Midbrain (tissue), 1 donor: Measurements from ENCODE around the gene WDPCP.
"Not testable (repeated sequence)": the region's sequence is repeated elsewhere in the genome, so short reads cannot be mapped to it uniquely, and the experiment has no call there.

Experiments used
- DNase-seq: peaks from one replicate; lab custom pipeline; 2025; lab: John Stamatoyannopoulos, UW

WDPCP gene

DNA sequence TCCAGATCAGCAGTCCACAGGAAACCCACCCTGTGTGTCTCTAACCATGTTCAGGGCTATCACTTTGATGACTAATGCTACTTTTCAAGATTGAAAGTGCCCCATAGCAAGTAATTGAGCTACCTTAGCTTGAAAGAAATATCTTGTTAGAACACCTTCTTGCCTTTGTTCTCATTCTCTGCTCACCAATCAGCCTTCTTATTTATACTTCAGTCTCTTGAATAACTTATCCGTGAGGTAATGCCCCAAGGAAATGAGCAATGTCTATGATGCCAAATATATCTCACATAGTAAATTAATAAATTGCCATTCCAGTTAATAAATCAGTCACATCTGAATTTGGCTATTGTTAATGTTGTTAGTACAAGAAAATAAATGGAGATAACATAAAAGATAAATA is 141.6 kb downstream of the WDPCP start:
- DNase-seq = no peak

DNA sequence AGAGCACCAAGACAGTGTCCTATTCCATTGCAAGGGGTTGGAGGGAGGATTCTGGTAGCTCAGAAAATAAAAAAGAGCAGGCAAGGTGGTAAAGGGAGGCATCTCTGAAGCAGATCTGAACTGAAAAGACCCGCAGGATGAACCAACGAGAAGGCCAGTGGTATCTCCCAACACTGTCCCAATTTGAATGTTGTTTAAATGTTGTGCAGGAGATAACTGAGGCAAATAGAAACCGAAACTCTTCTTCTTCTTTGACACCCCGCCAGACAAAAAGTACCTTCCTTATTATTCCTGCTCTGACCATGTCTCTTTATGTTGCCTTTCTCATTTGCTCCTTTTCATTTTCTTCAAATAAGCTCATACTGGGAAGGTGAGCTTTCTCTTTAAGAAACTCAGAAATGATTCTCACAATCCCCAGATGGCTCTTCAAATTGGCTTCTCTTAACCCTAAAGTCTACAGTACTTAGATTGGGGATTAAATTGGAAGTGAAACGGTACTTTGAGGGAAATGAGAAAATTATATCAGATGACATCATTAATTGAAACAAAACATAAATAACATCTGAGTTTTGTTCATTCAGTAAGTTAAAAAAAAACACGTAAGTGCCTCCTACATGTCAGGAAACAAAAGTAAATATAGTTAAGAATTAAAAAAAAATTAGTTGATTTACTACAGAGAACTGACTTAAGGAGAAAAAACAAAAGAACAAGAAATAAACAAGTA is 143.6 kb downstream of the WDPCP start:
- DNase-seq = no peak

DNA sequence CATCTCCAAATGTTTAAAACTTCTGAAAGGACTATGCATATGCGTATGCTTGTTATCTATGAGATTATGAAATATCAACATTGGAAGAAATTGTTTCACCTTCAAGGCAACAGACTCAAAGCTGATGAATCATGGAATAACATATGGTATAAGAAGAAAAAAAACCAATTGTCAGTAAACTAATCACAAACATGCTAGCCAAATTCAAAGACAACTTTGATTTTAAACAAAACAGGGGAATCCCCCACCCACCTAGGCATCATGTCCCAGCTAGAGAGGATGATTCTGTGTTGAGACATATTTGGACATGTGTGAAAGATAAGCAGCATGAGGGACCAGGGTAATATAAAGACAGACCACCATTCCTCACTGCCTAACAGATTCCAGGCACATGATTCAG is 147.7 kb downstream of the WDPCP start:
- DNase-seq = no peak

DNA sequence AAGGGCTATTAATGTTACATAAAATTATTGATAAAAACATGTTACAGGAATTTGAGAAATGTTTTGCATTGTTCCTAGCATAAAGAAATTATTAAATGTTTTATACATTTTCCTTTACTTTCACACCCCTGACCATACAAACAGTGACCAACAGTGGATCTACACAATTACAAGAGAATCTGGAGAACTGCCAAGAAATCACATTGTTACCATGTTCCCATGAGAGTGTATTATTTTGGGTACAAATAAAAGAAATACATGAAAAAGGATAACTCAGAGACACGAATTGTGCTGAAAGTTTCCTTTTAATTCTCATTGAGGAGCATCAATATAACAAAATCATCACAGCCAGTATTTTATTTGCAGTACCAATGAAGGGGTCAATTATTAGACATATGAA is 150.1 kb downstream of the WDPCP start:
- DNase-seq = no peak

DNA sequence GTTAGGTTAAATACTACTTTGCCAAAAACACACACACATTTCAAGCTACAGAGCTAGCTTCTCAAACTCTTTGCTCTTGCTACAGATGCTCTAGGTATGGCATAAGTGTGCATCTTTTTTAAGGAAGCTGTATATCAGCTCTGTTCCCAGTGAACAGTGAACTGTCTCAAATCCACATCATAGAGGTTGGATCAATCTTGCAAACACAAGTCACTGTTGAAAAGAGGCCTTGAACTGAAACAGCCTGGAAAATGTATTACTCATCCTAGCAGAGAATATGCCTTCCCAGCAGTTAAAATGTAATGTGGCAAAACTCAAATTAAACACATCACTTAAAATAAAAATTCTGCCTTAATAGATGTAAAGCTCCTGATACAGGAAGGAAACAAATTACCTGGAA is 151.8 kb downstream of the WDPCP start:
- no peak for DNase-seq

DNA sequence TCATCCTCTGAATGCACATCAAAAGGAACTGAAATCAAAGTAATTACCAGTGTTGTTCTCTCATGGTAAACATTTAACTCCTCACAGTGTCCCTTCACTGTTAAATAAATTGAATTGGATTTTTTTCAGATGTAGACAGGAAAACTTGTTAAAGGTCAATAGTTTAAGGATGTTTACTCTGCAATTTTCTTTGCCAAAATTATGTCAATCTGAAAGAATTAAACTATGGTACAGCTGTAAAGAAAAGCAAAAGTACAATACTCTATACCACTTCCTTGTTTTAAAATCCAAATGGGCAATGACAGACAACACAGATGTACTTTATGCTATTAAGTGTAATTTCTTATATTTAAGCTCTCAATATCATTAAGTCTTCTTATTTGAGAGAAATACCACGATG is 153.2 kb downstream of the WDPCP start:
- no peak for DNase-seq

DNA sequence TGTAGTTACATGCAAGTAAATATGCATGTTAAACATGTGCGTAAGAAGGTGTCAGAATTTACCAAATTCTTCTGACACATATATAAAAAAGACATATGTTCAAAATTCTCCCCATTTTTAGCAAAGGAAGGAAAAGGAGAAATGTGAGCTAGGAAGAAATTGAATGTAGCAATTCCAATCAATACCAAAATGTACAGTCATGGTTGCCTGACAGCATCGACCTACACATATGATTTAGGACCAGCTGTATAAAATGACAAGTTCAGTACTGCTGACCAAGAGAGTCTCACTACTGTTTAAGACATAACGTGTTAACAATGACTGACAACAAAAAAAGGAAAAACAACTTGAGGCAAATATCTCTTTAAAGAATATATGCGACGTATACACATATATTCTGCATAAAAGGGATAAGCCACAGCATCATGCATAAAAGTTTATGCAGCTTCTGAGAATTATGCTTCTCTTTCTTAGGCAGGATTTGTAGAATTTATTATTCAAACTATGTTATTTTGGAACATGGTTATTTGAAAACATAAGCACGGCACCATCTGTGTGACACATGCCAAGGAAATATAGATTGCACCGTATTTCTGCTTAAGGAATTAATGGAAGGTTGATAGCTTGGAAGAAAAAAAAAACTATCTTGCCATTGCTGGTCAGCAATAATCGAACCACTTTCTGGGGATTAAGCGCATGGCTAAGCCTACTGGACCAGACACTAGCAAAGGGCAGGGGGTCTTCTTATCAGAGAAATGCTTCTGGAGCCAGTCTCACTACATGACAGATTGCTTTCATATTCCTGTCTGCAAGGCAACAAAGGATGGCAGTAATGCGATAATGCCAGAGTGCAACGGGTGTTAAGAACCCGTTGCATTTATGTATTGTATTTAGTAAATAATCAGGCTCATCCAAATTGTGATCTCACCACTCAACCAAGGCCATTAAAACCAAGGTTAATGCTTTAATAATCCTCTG is 154.0 kb downstream of the WDPCP start:
- DNase-seq = no peak

DNA sequence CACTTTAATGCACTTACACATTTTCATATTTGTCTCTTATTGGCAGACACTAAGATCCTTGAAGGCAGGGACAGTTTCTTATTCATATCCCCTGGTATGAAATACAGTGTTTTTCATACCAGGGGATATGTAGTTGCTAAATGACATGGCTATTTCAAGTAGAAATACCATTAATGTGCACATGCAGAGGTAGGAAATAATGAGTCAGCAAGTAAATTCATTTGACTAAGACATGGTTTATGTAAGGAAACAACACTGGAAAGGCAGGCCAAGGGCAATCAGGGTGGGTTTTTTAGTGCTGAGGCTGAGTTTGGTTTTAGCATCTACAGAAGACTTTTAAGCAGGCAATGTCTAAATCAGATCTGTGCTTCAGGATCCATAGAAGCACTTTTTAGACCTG is 155.9 kb downstream of the WDPCP start:
- DNase-seq = no peak

DNA sequence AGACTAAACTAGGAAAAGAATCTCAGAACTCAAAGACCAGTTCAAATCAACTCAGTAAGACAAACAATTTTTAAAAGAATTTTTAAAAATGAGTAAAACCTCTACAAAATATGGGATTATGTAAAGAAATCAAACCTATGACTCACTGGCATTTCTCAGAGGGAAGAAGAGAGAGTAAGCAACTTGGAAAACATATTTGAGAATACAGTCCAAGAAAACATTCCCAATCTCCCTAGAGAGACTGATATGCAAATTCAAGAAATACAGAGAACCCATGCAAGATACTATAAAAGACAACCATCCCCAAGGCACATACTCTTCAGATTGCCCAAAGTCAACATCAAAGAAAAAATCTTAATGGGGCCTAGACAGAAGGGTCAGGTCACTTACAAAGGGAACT is 162.7 kb downstream of the WDPCP start:
- no peak for DNase-seq

DNA sequence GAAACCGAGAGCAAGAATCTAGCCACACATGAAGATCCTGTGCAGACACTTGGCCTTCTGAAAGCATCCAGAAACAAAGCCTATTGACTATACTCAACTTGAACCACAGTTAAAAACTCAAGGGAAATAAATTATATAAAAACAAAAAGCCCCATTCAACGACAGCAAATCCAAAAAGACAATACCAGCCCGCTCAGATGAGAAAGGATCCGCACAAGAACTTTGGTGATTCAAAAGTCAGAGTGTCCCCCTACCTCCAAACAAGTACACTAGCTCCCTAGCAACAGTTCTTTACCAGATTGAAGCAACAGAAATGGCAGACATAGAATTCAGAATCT is 163.2 kb downstream of the WDPCP start:
- DNase-seq = no peak

DNA sequence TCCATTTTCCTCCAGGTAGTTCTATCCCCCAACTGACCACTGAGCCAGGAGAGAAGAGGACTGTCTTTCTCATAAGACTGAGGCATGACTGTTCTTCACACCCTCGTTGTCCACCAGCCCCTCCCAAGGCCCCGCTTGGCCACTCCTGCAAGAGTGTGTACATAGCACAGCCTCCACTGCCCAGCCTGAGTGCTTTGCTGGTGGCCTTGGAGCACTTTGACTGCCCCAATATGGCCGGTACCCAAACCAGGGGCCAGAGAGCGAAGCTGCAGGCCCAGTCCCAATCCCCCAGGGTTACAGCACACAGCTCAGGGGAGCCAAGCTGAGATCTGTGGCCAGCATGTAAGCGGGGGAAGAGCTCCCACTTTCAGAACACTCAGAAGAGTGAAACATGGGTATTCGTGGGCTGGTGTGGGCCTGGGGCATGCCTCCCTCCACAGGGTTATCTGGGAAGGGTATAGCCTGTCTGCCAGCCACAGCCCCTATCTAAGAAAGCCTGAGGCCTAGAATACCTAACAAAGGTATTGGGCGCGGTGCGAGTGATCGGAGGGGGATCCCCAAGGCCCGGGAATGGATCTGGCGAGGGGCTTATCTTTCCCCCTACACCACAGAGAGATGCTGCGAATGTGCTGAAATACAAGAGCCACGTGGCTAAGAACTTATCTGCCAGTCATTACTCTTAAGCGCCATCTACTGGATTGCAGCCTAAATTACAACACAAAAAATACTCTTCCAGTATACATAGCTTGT is 163.8 kb downstream of the WDPCP start:
- DNase-seq = no peak

DNA sequence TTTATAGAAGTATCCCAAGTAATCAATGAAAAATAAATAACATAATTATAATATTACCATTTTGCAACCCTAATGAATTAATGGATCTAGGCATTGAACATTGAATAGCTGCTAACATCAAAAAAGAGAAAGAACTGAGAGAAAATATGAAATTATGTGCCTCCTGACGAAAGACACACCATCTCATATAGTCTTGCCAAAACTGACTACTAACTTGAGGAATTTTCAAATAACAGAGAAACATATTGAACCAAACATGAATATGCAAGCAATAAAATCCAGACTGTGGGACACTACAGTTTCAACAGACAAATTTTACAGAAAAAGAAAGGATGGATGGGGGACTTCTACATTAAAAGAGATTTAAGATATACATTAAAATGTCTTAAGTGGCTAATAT is 165.7 kb downstream of the WDPCP start:
- no peak for DNase-seq

DNA sequence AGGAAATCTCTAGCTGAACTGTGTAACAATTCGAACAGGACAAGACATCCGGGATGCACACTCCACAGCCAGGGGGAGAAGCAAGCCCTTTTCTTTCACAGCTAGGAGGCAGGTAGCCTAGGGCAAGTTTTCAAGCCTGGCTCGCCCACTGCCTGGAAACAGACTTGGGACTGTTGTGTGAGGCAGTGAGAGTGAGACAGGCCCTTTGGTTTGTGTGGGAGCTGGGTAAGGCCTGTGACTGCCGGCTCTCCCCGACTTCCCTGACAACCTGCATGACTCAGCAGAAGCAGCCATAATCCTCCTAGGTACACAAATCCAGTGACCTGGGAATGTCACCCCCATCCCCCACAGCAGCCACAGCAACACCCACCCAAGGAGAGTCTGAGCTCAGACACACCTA is 179.7 kb downstream of the WDPCP start:
- DNase-seq = no peak

DNA sequence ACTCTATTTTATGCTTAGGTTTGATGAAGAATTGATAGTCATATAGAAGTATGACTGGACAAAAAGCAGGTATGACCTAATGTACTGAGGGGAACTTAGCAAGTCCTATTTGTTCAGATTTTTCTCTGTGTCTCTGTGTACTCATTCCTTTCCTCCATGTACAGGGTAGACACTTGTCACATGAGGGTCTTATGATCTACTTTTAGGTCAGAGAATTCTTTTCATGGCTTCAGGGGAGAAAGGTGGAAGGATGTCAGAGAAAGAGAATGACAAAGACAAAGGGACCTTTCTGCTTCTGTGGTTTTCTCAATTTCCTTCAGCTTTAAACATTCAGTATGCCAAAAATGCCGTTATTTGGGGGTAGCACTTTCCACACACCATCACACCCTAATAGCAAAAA is 181.6 kb downstream of the WDPCP start:
- DNase-seq = no peak

DNA sequence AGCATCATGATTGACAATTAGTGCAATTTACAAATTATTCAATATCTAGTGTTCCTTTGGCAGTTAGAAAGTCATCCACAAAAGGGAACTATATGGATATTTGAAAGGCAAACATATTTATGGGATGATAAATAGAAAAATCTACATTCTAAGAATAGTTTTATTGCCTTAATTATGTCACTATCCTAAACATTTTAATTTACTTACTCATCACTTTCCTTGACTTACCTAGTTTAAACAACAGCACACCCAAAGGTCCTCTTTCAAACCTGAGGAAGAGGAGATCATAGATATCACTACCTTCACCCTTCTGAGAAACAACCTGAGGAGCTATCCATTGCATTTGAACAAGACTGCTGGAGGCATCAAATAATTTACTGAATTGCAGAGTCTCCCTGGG is 184.5 kb downstream of the WDPCP start:
- no peak for DNase-seq

DNA sequence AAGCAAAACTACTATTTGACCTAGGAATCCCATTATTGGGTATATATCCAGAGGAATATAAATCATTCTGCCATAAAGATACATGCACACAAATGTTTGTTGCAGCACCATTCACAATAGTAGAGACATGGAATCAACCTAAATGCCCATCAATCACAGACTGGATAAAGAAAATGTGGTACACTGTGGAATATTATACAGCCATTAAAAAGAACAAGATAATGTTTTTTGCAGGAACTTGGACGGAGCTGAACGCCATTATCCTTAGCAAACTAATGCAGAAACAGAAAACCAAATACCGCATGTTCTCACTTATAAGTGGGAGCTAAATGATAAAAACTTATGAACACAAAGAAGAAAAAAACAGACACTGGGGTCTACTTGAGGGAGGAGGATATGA is 185.4 kb downstream of the WDPCP start:
- not testable (repeated sequence) for DNase-seq

DNA sequence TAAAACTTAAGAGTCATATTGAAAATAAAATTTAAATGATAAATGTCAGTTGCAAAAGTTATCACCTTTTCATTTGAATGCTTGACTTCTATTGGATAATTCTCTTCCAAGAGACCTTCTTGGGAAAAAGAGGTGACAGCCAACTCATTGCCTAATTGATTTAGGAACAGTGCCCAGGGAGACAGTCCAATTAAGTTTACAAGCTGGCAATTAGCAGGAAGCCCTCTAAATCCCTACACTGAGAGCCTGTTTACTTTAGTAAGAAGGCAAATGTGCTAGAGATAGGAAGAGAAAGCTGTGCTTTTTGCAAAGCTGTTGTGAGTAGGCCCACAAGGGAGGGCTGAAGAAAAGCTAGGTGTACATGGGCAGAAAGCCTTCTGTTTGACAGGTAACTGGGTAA is 189.1 kb downstream of the WDPCP start:
- DNase-seq = no peak

DNA sequence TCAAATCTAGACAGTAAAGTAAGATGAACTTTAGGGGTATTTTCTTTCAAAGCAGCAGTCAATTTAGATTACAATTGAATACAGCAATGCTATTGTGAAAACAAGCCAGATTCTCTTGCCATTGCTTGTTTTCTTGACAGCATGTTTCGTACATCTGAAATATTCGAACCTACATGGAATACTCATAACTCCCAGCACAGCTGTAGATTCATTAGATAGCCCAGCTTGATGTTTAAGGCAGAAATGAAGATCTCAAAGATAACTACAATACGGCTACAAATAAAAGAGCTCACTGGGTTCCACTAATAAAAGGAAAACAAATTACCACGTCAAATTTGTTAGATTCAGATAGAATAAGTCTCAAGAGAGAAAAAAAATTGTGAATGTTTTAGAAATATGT is 208.8 kb downstream of the WDPCP start:
- DNase-seq = no peak

DNA sequence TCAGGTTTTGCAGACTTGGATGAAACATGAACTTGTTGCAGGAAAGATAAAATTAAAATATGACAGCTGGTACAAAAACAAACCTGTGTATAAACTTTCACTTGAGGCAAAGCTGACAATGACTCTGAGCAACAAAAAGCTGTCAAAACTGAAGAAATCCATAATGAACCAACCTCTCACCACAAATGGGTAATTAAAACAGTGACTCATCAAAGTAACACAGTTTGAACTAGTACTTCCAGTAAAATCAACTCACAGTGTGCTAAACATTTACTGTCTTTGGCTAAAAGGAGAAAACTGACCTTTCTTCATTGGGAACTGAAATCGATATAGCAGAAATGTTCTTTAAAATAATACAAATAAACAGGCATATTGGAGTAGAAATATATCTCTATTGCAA is 209.7 kb downstream of the WDPCP start:
- no peak for DNase-seq

DNA sequence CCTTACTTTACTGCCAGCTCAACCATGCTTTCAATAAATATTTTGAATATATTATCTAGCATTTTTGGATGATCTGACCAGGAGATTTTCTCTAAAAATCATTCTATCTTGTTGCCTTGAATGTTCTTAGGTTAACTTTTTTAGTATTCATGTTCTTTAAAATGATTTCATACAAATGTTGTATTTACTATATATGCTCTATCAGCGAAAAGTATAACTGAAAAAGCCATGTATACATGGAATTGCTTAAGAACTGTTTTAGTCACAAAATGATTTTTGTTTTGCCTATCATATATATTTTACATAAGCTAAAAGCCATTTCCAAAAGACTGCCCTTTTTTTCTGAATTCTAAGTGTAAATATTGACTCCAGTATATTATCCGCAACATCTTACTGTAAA is 213.9 kb downstream of the WDPCP start:
- no peak for DNase-seq

DNA sequence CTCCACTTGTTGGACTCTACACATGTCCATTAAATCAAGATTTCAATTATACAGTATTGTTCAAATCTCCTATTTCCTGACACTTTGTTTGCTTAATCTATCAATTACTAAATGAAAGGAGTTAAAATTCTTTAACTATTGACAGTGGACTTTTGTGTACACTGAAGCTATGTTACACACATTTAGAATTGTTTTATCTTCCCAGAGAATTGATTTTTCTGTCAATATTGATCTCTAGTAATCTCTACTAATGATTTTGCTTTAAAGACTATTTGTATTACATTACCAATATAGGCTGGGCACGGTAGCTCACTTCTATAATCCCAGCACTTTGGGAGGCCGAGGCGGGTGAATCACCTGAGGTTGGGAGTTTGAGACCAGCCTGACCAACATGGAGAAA is 215.7 kb downstream of the WDPCP start:
- no peak for DNase-seq

DNA sequence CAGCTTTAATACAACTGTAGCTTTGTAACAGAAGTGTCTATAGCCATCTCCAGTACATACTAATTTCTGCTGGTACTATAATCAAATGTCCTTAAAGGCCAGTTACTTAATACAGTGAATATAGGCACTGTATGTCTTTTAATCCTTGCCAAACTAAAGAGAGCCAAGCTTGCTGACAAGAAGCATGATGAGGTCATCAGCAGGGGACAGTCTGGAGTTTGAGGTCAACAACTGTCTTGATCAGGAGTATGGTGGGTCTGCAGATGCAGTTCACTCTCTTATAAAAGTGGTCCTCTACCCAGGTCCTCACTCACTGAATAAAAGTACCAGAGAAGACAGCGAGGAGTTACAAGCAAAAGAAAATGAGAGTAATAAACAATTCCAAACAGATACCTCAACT is 219.1 kb downstream of the WDPCP start:
- DNase-seq = no peak

DNA sequence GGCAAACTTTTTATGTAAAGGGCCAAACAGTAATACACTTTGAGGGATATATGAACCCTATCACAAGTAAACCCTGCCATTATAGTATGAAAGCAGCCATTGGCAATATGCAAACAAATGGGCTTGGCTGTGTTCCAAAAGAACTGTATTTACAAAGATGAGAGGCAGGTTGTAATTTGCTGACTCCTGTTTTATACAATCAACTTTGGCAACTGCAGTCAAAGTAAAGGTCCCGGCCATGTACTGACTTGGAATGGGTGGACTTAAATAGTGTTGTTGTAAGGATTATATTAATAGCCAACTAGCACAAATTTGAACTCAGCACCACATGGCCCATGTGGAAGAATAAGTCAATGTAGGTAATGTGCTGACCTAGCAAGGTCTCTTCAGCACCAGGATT is 223.4 kb downstream of the WDPCP start:
- no peak for DNase-seq
